BE2C (cell line): Measurements from ENCODE around the gene GALNT12.

Experiments used
- DNase-seq: peaks from one replicate; pipeline ENCODE4 v3.0.0-alpha.2; 2020
- H3K27me3 ChIP-seq: fragments of 250-450 bp; sonication (Bioruptor Pico); 2 replicates; pipeline ENCODE4 v1.5.1; 2020; ENCODE audit warnings: mild to moderate bottlenecking
- H3K36me3 ChIP-seq: fragments of 250-450 bp; sonication (Bioruptor Pico); 2 replicates; pipeline ENCODE4 v1.5.1; 2020; ENCODE audit warnings: mild to moderate bottlenecking
- H3K4me1 ChIP-seq: fragments of 250-450 bp; sonication (Bioruptor Pico); 2 replicates; pipeline ENCODE4 v1.5.1; 2020
- H3K4me3 ChIP-seq: 2 replicates; pipeline ENCODE4 v1.5.1; 2011; ENCODE audit warnings: low read depth, low read length
- H3K9me3 ChIP-seq: fragments of 250-450 bp; sonication (Bioruptor Pico); 2 replicates; pipeline ENCODE4 v1.5.1; 2020
- CTCF ChIP-seq: IDR thresholded peaks from 2 replicates; pipeline ENCODE4 v1.5.1; 2012; ENCODE audit warnings: mild to moderate bottlenecking, low read depth, low read length

Gene GALNT12

GRCh38 chr9:98885575-98886295 is 78.3 kb downstream of the GALNT12 start:
- no peak for DNase-seq
- no peaks in the 10 kb centered on the region for H3K9me3 ChIP-seq
- no peak overlapping the region for H3K4me3 ChIP-seq
- peaks cover 14% of the 10 kb centered on the region for H3K27me3 ChIP-seq
- no peaks in the 10 kb centered on the region for H3K4me1 ChIP-seq
- no peak for TF ChIP-seq CTCF
- H3K36me3 ChIP-seq: no peaks in the 10 kb centered on the region

- Histone ChIP-seq H3K36me3 (no peaks in the 10 kb centered on the region), H3K9me3 (no peaks in the 10 kb centered on the region), H3K27me3 (peaks cover 10% of the 10 kb centered on the region), H3K4me1 (no peaks in the 10 kb centered on the region), H3K4me3 (no peak overlapping the region)
- no peak for DNase-seq
- TF ChIP-seq CTCF: no peak
These were observed 79.3 kb downstream of the GALNT12 start for GRCh38 chr9:98886691-98887229.

- no peak for TF ChIP-seq CTCF
- Histone ChIP-seq H3K27me3 (peaks cover 9% of the 10 kb centered on the region), H3K4me3 (no peak overlapping the region), H3K4me1 (no peaks in the 10 kb centered on the region), H3K36me3 (no peaks in the 10 kb centered on the region), H3K9me3 (no peaks in the 10 kb centered on the region)
- DNase-seq: no peak
These were observed 80.5 kb downstream of the GALNT12 start for GRCh38 chr9:98887918-98888510.

- no peak for TF ChIP-seq CTCF
- H3K36me3 ChIP-seq: no peaks in the 10 kb centered on the region
- peaks cover 11% of the 10 kb centered on the region for H3K27me3 ChIP-seq
- DNase-seq: no peak
- H3K9me3 ChIP-seq: no peaks in the 10 kb centered on the region
- H3K4me1 ChIP-seq: no peaks in the 10 kb centered on the region
- H3K4me3 ChIP-seq: no peak overlapping the region
These were observed 81.4 kb downstream of the GALNT12 start for GRCh38 chr9:98888801-98889421.

GRCh38 chr9:98890256-98890655 is 82.8 kb downstream of the GALNT12 start:
- no peak for DNase-seq
- H3K9me3 ChIP-seq: no peaks in the 10 kb centered on the region
- peaks cover 16% of the 10 kb centered on the region for H3K27me3 ChIP-seq
- no peaks in the 10 kb centered on the region for H3K36me3 ChIP-seq
- H3K4me1 ChIP-seq: no peaks in the 10 kb centered on the region
- TF ChIP-seq CTCF: no peak
- H3K4me3 ChIP-seq: no peak overlapping the region

GRCh38 chr9:98892288-98892687 is 84.8 kb downstream of the GALNT12 start:
- H3K9me3 ChIP-seq: no peaks in the 10 kb centered on the region
- no peak overlapping the region for H3K4me3 ChIP-seq
- no peaks in the 10 kb centered on the region for H3K4me1 ChIP-seq
- peaks cover 11% of the 10 kb centered on the region for H3K27me3 ChIP-seq
- no peak for DNase-seq
- no peaks in the 10 kb centered on the region for H3K36me3 ChIP-seq
- no peak for TF ChIP-seq CTCF
